Ovary (tissue), 9 donors: ENCODE results near the gene KAT8. TPM values are rescaled to one million over a fixed set of nuclear protein-coding genes. Genes with fewer than 3 reads are reported as not detected.

ENCODE experiments used
- DNase-seq, 5 donors: peaks; one replicate each; pipeline ENCODE4 v3.0.0-alpha.2; 2019 to 2020
- H3K27ac ChIP-seq, 2 donors: fragments of 200-600 bp; one replicate each; pipeline versions ENCODE4 v1.5.1 to v1.8.0; 2019 to 2022
- H3K27me3 ChIP-seq: fragments of 200-600 bp; one replicate; pipeline ENCODE4 v1.8.0; 2022
- H3K36me3 ChIP-seq: fragments of 200-600 bp; sonication (generic); one replicate; pipeline ENCODE4 v1.5.1; 2019
- H3K4me1 ChIP-seq: one replicate; pipeline ENCODE4 v1.8.1; 2013; ENCODE audit warnings: mild to moderate bottlenecking, moderate library complexity; ENCODE audit not compliant: insufficient read depth
- H3K4me3 ChIP-seq: fragments of 200-600 bp; sonication (generic); one replicate; pipeline ENCODE4 v1.5.1; 2017
- H3K9me3 ChIP-seq, 2 donors: fragments of 200-600 bp in 1 of 2; sonication (generic) in 1 of 2; one replicate each; pipeline versions ENCODE4 v1.5.1 to v1.8.1; 2013 to 2019; ENCODE audit warnings: mild to moderate bottlenecking in 1 of 2, moderate library complexity in 1 of 2
- EP300 ChIP-seq: sonication (generic); formaldehyde crosslinking; IDR thresholded peaks from one replicate; pipeline ENCODE4 v1.6.1; 2017; ENCODE audit warnings: antibody characterized with exemption
- POLR2A ChIP-seq: fragments of 450-650 bp; IDR thresholded peaks from one replicate; pipeline ENCODE4 v1.6.1; 2017; ENCODE audit warnings: antibody characterized with exemption, mild to moderate bottlenecking, moderate library complexity
- WGBS, 3 donors: extraction: QIAGEN DNeasy Blood & Tissue Kit in 1 of 3; methylation state at CpG; one replicate each; pipeline versions ENCODE4 v1.1.5 to v1.1.7; 2013 to 2017; 5-methylcytosine and 5-hydroxymethylcytosine counted together
- intact Hi-C, 4 donors: fragments of 100-400 bp; cut with DNase I; formaldehyde crosslinking; loops; one replicate each; pipeline versions ENCODE4 v1.11.0 to v1.15.1; 2022 to 2023
- polyA plus RNA-seq, 2 donors: library from polyadenylated mRNA; stranded (reverse); fragments of 200-250 nt in 1 of 2; fragments of 350-450 nt in 1 of 2; fragmentation: Illumina TruSeq in 1 of 2; extraction: RNeasy Lipid Tissue Mini Kit (QIAGEN cat#74804) in 1 of 2; gene quantifications; one replicate each; pipeline ENCODE4 v1.2.3, GENCODE V29; 2013 to 2014
- total RNA-seq, 7 donors: library from RNA; depleted of rRNA in 2 of 7; stranded (reverse); fragments of >200 nt in 2 of 7; fragmentation: NEBNext Ultra II Directional in 3 of 7; extraction: Animal tissue kit (Norgen Biotek cat#: 25700) in 3 of 7; gene quantifications; one replicate each; pipeline versions ENCODE4 v1.1.0 to v1.2.4, GENCODE V29; 2016 to 2023
- TF ChIP-seq, protein P1 (sequence below), 3 donors: fragments of 450-650 bp in 2 of 3; fragments of 200-600 bp in 1 of 3; IDR thresholded peaks; one replicate each; pipeline versions ENCODE4 v1.5.1 to v1.8.0; 2016 to 2022; ENCODE audit warnings: antibody characterized with exemption in 3 of 3, mild to moderate bottlenecking in 1 of 3
- donor health status: DM: no; HTN: no; CAD: no; lungs with moderate emphysema.
- donor health status: DM: no; HTN: no; CAD: no.
- donor health status: Bipolar disorder and iron deficiency.
- donor health status: DM: yes; HTN: yes; CAD: no.
- donor health status: DM: no; HTN: no; CAD: no.
- donor health status: DM: yes; HTN: yes; CAD: no.

Gene KAT8
- total and polyA plus RNA-seq, 9 donors, result 66.4 to 129 (median 88.7) TPM

- H3K4me3 ChIP-seq, result no peak overlapping the region
- no peaks in the 10 kb centered on the region for H3K9me3 ChIP-seq
- TF ChIP-seq EP300, result no peak
- TF ChIP-seq, protein P1, sequence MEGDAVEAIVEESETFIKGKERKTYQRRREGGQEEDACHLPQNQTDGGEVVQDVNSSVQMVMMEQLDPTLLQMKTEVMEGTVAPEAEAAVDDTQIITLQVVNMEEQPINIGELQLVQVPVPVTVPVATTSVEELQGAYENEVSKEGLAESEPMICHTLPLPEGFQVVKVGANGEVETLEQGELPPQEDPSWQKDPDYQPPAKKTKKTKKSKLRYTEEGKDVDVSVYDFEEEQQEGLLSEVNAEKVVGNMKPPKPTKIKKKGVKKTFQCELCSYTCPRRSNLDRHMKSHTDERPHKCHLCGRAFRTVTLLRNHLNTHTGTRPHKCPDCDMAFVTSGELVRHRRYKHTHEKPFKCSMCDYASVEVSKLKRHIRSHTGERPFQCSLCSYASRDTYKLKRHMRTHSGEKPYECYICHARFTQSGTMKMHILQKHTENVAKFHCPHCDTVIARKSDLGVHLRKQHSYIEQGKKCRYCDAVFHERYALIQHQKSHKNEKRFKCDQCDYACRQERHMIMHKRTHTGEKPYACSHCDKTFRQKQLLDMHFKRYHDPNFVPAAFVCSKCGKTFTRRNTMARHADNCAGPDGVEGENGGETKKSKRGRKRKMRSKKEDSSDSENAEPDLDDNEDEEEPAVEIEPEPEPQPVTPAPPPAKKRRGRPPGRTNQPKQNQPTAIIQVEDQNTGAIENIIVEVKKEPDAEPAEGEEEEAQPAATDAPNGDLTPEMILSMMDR (IDR thresholded peaks at IDR 0.05), result no peak
- TF ChIP-seq POLR2A, result no peak
- DNase-seq, result no peak
- no peaks in the 10 kb centered on the region for H3K36me3 ChIP-seq
- H3K27ac ChIP-seq, result no peak overlapping the region
- intact Hi-C loops, result loop anchor here in 1 of 4 donors (10.0 kb wide), 1 partner anchor 159 kb away; the partner anchor contains the start of gene SETD1A
- H3K27me3 ChIP-seq, result no peaks in the 10 kb centered on the region
- peaks cover 7% of the 10 kb centered on the region for H3K4me1 ChIP-seq
- whole genome bisulfite sequencing, 3 donors, result 66 to 73% (median 69%) methylated on average over 5 of the region's 5 CpGs
These were observed 4.0 kb upstream of the KAT8 start for GRCh38 chr16:31113121-31114120.

DNA sequence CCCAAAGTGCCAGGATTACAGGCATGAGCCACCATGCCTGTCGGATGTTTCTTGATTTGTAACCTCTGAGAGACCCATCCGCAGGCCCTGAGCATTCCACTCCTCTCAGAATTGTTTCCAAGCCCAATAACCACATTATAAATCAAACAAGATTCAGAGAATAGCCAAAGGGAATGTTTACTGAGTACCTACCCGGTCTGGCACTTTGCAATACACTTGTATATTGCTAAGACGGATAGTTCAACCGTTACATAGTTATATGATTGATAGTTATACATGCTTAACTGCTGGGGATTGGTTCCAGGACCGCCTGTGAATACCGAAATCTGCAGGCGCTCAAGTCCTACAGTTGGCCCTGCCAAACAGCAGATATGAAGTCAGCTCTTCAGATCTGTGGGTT, 3.0 kb upstream of the KAT8 start:
- H3K27me3 ChIP-seq, result no peaks in the 10 kb centered on the region
- no peaks in the 10 kb centered on the region for H3K9me3 ChIP-seq
- TF ChIP-seq, protein P1 (IDR thresholded peaks at IDR 0.05), result no peak
- TF ChIP-seq EP300, result no peak
- no peak for TF ChIP-seq POLR2A
- no peak overlapping the region for H3K4me3 ChIP-seq
- intact Hi-C loops, result loop anchor here in 1 of 4 donors (10.0 kb wide), 1 partner anchor 160 kb away; the partner anchor contains the start of gene SETD1A
- H3K36me3 ChIP-seq, result no peaks in the 10 kb centered on the region
- no peak for DNase-seq
- WGBS, 3 donors, result 59 to 64% (median 62%) methylated on average over 8 of the region's 8 CpGs
- H3K27ac ChIP-seq, result no peak overlapping the region
- H3K4me1 ChIP-seq, result peaks cover 9% of the 10 kb centered on the region

GRCh38 chr16:31118223-31119155, 1.0 kb downstream of the KAT8 start:
- Histone ChIP-seq H3K27ac (peak overlapping the region; percentile 67 to 97), H3K4me3 (peak overlapping the region; percentile 97), H3K36me3 (no peaks in the 10 kb centered on the region), H3K27me3 (no peaks in the 10 kb centered on the region), H3K4me1 (peaks cover 9% of the 10 kb centered on the region), H3K9me3 (no peaks in the 10 kb centered on the region)
- intact Hi-C loops, result loop anchor here in 1 of 4 donors (10.0 kb wide), 1 partner anchor 164 kb away; the partner anchor contains the start of gene SETD1A
- TF ChIP-seq POLR2A, result no peak
- TF ChIP-seq EP300, result peak; percentile 4
- TF ChIP-seq, protein P1 (IDR thresholded peaks at IDR 0.05), result no peak
- WGBS, 3 donors, result 37 to 46% (median 41%) methylated on average over 9 of the region's 9 CpGs
- peak in 2 of 5 donors; percentile 36 to 45 for DNase-seq

DNA sequence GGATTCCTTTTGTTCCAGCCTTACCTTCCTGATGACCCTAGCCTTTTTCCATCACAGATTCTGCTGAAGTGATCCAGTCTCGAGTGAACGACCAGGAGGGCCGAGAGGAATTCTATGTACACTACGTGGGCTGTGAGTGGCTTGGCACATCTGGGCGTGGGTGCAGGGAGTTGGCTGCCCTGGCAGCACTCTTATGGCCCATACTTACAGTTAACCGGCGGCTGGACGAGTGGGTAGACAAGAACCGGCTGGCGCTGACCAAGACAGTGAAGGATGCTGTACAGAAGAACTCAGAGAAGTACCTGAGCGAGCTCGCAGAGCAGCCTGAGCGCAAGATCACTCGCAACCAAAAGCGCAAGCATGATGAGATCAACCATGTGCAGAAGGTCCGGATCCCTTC, 2.7 kb downstream of the KAT8 start:
- Histone ChIP-seq H3K4me1 (peaks cover 9% of the 10 kb centered on the region), H3K9me3 (no peaks in the 10 kb centered on the region), H3K27ac (no peak overlapping the region), H3K27me3 (no peaks in the 10 kb centered on the region), H3K36me3 (no peaks in the 10 kb centered on the region), H3K4me3 (no peak overlapping the region)
- TF ChIP-seq, protein P1 (IDR thresholded peaks at IDR 0.05), result no peak
- no peak for TF ChIP-seq POLR2A
- no peak for TF ChIP-seq EP300
- intact Hi-C loops, result no loop called here
- 90 to 91% (median 91%) methylated on average over 16 of the region's 16 CpGs for WGBS, 3 donors
- no peak for DNase-seq
